Occipital lobe (tissue), 2 donors: ENCODE data around the gene RACK1. TPM values are rescaled to one million over a fixed set of nuclear protein-coding genes. Genes with fewer than 3 reads are reported as not detected.

ENCODE experiments used
- DNase-seq: peaks from one replicate; lab custom pipeline; 2025; lab: John Stamatoyannopoulos, UW
- total RNA-seq: library from RNA; depleted of rRNA; stranded (reverse); fragments of >200 nt; gene quantifications from one replicate; pipeline ENCODE4 v1.2.3, GENCODE V29; 2014

The RACK1 gene
- total RNA-seq, 1 donor from 2014 or later: 2,761 TPM

GRCh38 chr5:181259974-181260719 lies 16.4 kb upstream of the RACK1 start:
- DNase-seq: no peak

GRCh38 chr5:181259283-181259682 lies 15.6 kb upstream of the RACK1 start:
- DNase-seq: no peak

GRCh38 chr5:181258576-181258975 lies 14.9 kb upstream of the RACK1 start:
- no peak for DNase-seq

- no peak for DNase-seq
Observed at GRCh38 chr5:181255836-181256578, 12.3 kb upstream of the RACK1 start.

- DNase-seq: no peak
Observed at GRCh38 chr5:181255276-181255675, 11.6 kb upstream of the RACK1 start.

- no peak for DNase-seq
Observed at GRCh38 chr5:181248277-181248676, 4.6 kb upstream of the RACK1 start.

- DNase-seq: no peak
Observed at GRCh38 chr5:181246276-181247049, 2.8 kb upstream of the RACK1 start.

- DNase-seq: no peak
Observed at GRCh38 chr5:181245427-181246275, 1.9 kb upstream of the RACK1 start.

GRCh38 chr5:181243018-181243563 lies 615 bp downstream of the RACK1 start:
- no peak for DNase-seq

GRCh38 chr5:181242031-181242451 lies 1.7 kb downstream of the RACK1 start:
- DNase-seq: no peak

- no peak for DNase-seq
Observed at GRCh38 chr5:181241393-181241975, 2.2 kb downstream of the RACK1 start.

GRCh38 chr5:181239062-181239663 lies 4.5 kb downstream of the RACK1 start:
- DNase-seq: no peak

GRCh38 chr5:181237729-181238385 lies 5.8 kb downstream of the RACK1 start:
- DNase-seq: no peak

- DNase-seq: no peak
Observed at GRCh38 chr5:181236954-181237641, 6.6 kb downstream of the RACK1 start.

GRCh38 chr5:181236471-181236870 lies 7.2 kb downstream of the RACK1 start:
- no peak for DNase-seq

- no peak for DNase-seq
Observed at GRCh38 chr5:181235689-181236366, 7.9 kb downstream of the RACK1 start.

- no peak for DNase-seq
Observed at GRCh38 chr5:181235323-181235688, 8.4 kb downstream of the RACK1 start.
